ENCODE results near the gene PLEKHG5. TPM values are rescaled to one million over a fixed set of nuclear protein-coding genes. Genes with fewer than 3 reads are reported as not detected.
A peak's percentile ranks its signal among the peaks of the same experiment; 100 is the strongest.

Gene PLEKHG5
- total RNA-seq, 4 donors from 2014 or later, result 24.3 to 37.8 (median 32.6) TPM

- intact Hi-C loops (cut with DNase I), result no loop called here
- Histone ChIP-seq H3K27me3 (peaks cover 0 to 38% (median 0%) of the 10 kb centered on the region in 4 donors), H3K27ac (peak overlapping the region; percentile 59 to 97 (median 93)), H3K36me3 (no peaks in the 10 kb centered on the region), H3K4me3 (peak overlapping the region; percentile 49 to 69 (median 65)), H3K4me1 (peaks cover 25 to 77% (median 44%) of the 10 kb centered on the region in 3 donors), H3K9me3 (no peaks in the 10 kb centered on the region)
- DNase-seq, result no peak
- TF ChIP-seq CTCF (IDR thresholded peaks at IDR 0.05), result no peak
- no peak for TF ChIP-seq POLR2A (IDR thresholded peaks at IDR 0.05)
- no CpG with 5 or more reads among the region's 80 CpGs for WGBS, 2 donors
These were observed 6.0 kb downstream of the PLEKHG5 start for GRCh38 chr1:6485168-6486101.

- DNase-seq, result no peak
- TF ChIP-seq POLR2A (IDR thresholded peaks at IDR 0.05), result no peak
- 22 to 34% methylated on average over 9 to 13 of the region's 13 CpGs for WGBS, 2 donors
- Histone ChIP-seq H3K27ac (peak overlapping the region; percentile 59 to 97 (median 93)), H3K9me3 (no peaks in the 10 kb centered on the region), H3K36me3 (no peaks in the 10 kb centered on the region), H3K4me1 (peaks cover 23 to 70% (median 39%) of the 10 kb centered on the region in 3 donors), H3K4me3 (peak overlapping the region; percentile 49 to 69 (median 65)), H3K27me3 (peaks cover 0 to 32% (median 0%) of the 10 kb centered on the region in 4 donors)
- intact Hi-C loops (cut with DNase I), result no loop called here
These were observed 6.7 kb downstream of the PLEKHG5 start for GRCh38 chr1:6484826-6485167.

GRCh38 chr1:6483761-6484117, 7.7 kb downstream of the PLEKHG5 start:
- Histone ChIP-seq H3K9me3 (no peaks in the 10 kb centered on the region), H3K36me3 (no peaks in the 10 kb centered on the region), H3K4me3 (no peak overlapping the region), H3K4me1 (peaks cover 23 to 62% (median 32%) of the 10 kb centered on the region in 3 donors), H3K27ac (peak overlapping the region in 3 of 4 donors; percentile 3 to 50 (median 11)), H3K27me3 (peaks cover 0 to 29% (median 0%) of the 10 kb centered on the region in 4 donors)
- intact Hi-C loops (cut with DNase I), result no loop called here
- WGBS, 2 donors, result 96% methylated on average over 4 of the region's 7 CpGs; no CpG with 5 or more reads in 1 of the 2 donors
- no peak for DNase-seq
- TF ChIP-seq CTCF (IDR thresholded peaks at IDR 0.05) (no peak), POLR2A (IDR thresholded peaks at IDR 0.05) (no peak)

GRCh38 chr1:6483017-6483760, 8.3 kb downstream of the PLEKHG5 start:
- intact Hi-C loops (cut with DNase I), result no loop called here

More at GRCh38 chr1:6483017-6483760, 8.3 kb downstream of the PLEKHG5 start:
- no peaks in the 10 kb centered on the region for H3K36me3 ChIP-seq
- H3K4me1 ChIP-seq, result peaks cover 19 to 62% (median 27%) of the 10 kb centered on the region in 3 donors
- TF ChIP-seq CTCF (IDR thresholded peaks at IDR 0.05) (peak in 1 of 6 experiments; percentile 26), POLR2A (IDR thresholded peaks at IDR 0.05) (no peak)
- no peaks in the 10 kb centered on the region for H3K9me3 ChIP-seq
- H3K4me3 ChIP-seq, result no peak overlapping the region
- WGBS, 2 donors, result 84 to 85% methylated on average over 4 to 10 of the region's 14 CpGs
- H3K27me3 ChIP-seq, result peaks cover 0 to 29% (median 0%) of the 10 kb centered on the region in 4 donors
- DNase-seq, result no peak
- peak overlapping the region in 3 of 4 donors; percentile 3 to 50 (median 11) for H3K27ac ChIP-seq

Data from esophagus squamous epithelium (tissue), 5 donors.